Parathyroid adenoma (tissue), 2 donors: ENCODE data around the gene MAP3K5.

ENCODE experiments used
- H2AFZ ChIP-seq: fragments of 300-600 bp; sonication (generic); one replicate; pipeline ENCODE4 v1.7.0; 2017; ENCODE audit warnings: antibody characterized with exemption, mild to moderate bottlenecking
- H3K27ac ChIP-seq: fragments of 300-600 bp; sonication (generic); one replicate; pipeline ENCODE4 v1.7.0; 2017
- H3K27me3 ChIP-seq: fragments of 300-600 bp; sonication (generic); one replicate; pipeline ENCODE4 v1.7.0; 2017; ENCODE audit warnings: low read length; ENCODE audit not compliant: control insufficient read depth, insufficient read depth
- H3K36me3 ChIP-seq: fragments of 300-600 bp; sonication (generic); one replicate; pipeline ENCODE4 v1.7.0; 2017; ENCODE audit warnings: low read length; ENCODE audit not compliant: control insufficient read depth, insufficient read depth
- H3K4me1 ChIP-seq: fragments of 300-600 bp; sonication (generic); one replicate; pipeline ENCODE4 v1.7.0; 2017; ENCODE audit warnings: control low read depth
- H3K4me2 ChIP-seq: fragments of 300-600 bp; sonication (generic); one replicate; pipeline ENCODE4 v1.7.0; 2017; ENCODE audit warnings: low read length
- H3K4me3 ChIP-seq: fragments of 300-600 bp; sonication (generic); one replicate; pipeline ENCODE4 v1.7.0; 2017; ENCODE audit warnings: low read depth, low read length
- H3K79me2 ChIP-seq: fragments of 300-600 bp; sonication (generic); one replicate; pipeline ENCODE4 v1.7.0; 2017; ENCODE audit warnings: control low read depth
- H3K9ac ChIP-seq: fragments of 300-600 bp; sonication (generic); one replicate; pipeline ENCODE4 v1.7.0; 2017; ENCODE audit warnings: mild to moderate bottlenecking
- H3K9me3 ChIP-seq: fragments of 300-600 bp; sonication (generic); one replicate; pipeline ENCODE4 v1.7.0; 2017; ENCODE audit warnings: low read length; ENCODE audit not compliant: control insufficient read depth
- CTCF ChIP-seq: fragments of 300-600 bp; sonication (generic); IDR thresholded peaks from one replicate; pipeline ENCODE4 v1.7.0; 2017; ENCODE audit warnings: antibody characterized with exemption, mild to moderate bottlenecking
- donor health status: primary hyperparathyroidism.

MAP3K5 gene

GRCh38 chr6:136738692-136739057, 53.6 kb downstream of the MAP3K5 start:
- no peaks in the 10 kb centered on the region for H3K27me3 ChIP-seq
- no peak overlapping the region for H3K4me3 ChIP-seq
- TF ChIP-seq CTCF = no peak
- no peak overlapping the region for H2AFZ ChIP-seq
- H3K9me3 ChIP-seq = no peaks in the 10 kb centered on the region
- no peak overlapping the region for H3K4me2 ChIP-seq
- no peaks in the 10 kb centered on the region for H3K36me3 ChIP-seq
- no peaks in the 10 kb centered on the region for H3K79me2 ChIP-seq
- no peak overlapping the region for H3K27ac ChIP-seq
- H3K4me1 ChIP-seq = no peaks in the 10 kb centered on the region
- no peak overlapping the region for H3K9ac ChIP-seq

- Histone ChIP-seq H3K9me3 (no peaks in the 10 kb centered on the region), H3K9ac (no peak overlapping the region), H3K79me2 (no peaks in the 10 kb centered on the region), H3K27me3 (no peaks in the 10 kb centered on the region), H3K36me3 (no peaks in the 10 kb centered on the region), H3K4me3 (no peak overlapping the region), H3K4me2 (no peak overlapping the region), H3K4me1 (no peaks in the 10 kb centered on the region), H2AFZ (no peak overlapping the region), H3K27ac (no peak overlapping the region)
- TF ChIP-seq CTCF = no peak
These were observed 54.2 kb downstream of the MAP3K5 start for GRCh38 chr6:136737871-136738691.

GRCh38 chr6:136737374-136737844, 54.9 kb downstream of the MAP3K5 start:
- no peak for TF ChIP-seq CTCF
- Histone ChIP-seq H3K4me2 (no peak overlapping the region), H3K9me3 (no peaks in the 10 kb centered on the region), H3K36me3 (no peaks in the 10 kb centered on the region), H3K4me3 (no peak overlapping the region), H2AFZ (no peak overlapping the region), H3K27ac (no peak overlapping the region), H3K27me3 (no peaks in the 10 kb centered on the region), H3K4me1 (no peaks in the 10 kb centered on the region), H3K79me2 (no peaks in the 10 kb centered on the region), H3K9ac (no peak overlapping the region)

GRCh38 chr6:136736281-136736960, 55.9 kb downstream of the MAP3K5 start:
- Histone ChIP-seq H3K27ac (no peak overlapping the region), H3K79me2 (no peaks in the 10 kb centered on the region), H3K4me1 (no peaks in the 10 kb centered on the region), H3K4me3 (no peak overlapping the region), H3K27me3 (no peaks in the 10 kb centered on the region), H3K9ac (no peak overlapping the region), H2AFZ (no peak overlapping the region), H3K4me2 (no peak overlapping the region), H3K36me3 (no peaks in the 10 kb centered on the region), H3K9me3 (no peaks in the 10 kb centered on the region)
- TF ChIP-seq CTCF = no peak
